GM12892 (cell line): Measurements from ENCODE around the gene FKTN.

Experiments used
- POLR2A ChIP-seq: IDR thresholded peaks from 2 replicates; pipeline ENCODE4 v1.6.1; 2011; ENCODE audit warnings: low read depth, low read length, control low read depth
- POLR2AphosphoS5 ChIP-seq: IDR thresholded peaks from 2 replicates; pipeline ENCODE4 v1.6.1; 2011; ENCODE audit warnings: low read depth, low read length, control low read depth
- TAF1 ChIP-seq: IDR thresholded peaks from 2 replicates; pipeline ENCODE4 v1.6.1; 2011; ENCODE audit warnings: low read depth, mild to moderate bottlenecking, control low read depth, low read length, borderline replicate concordance

DNA sequence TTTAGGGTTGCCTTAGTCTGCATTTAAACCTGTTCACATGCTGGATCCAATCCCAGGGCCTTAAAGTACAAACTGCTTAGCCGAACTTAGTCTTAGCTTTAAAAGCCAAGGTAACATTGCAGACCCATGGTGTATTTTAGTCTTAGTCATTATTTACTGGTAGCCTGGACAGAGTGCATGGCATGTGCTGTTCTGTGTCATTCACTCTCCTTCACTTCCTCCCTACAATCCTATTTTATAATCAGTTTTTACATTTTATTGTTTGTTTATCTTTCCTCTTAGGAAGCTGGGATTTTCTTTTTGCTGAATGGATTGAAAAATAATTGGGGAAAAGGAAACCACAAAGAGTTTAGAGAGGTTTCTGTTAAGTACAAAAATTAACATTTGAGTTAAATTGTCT lies 74.9 kb downstream of the FKTN start:
- TF ChIP-seq POLR2A, result no peak
- TF ChIP-seq POLR2AphosphoS5, result no peak
- no peak for TF ChIP-seq TAF1
